Activated T-cell treated with anti-CD3 and anti-CD28 coated beads, Interleukin-2, amount 50 U/mL, for 24 hours (primary cell): ENCODE data around the gene GTPBP6.

Source experiments
- DNase-seq: peaks from one replicate; pipeline ENCODE4 v3.0.0-alpha.2; 2020
- H3K27ac Mint-ChIP-seq: 2 replicates; pipeline ENCODE4 v1.8.0; 2020; ENCODE audit warnings: mild to moderate bottlenecking, mixed read lengths
- H3K27me3 Mint-ChIP-seq: 2 replicates; pipeline ENCODE4 v1.8.0; 2020; ENCODE audit warnings: mixed read lengths
- H3K36me3 Mint-ChIP-seq: 2 replicates; pipeline ENCODE4 v1.8.0; 2020; ENCODE audit warnings: low read depth, mixed read lengths
- H3K4me1 Mint-ChIP-seq: 2 replicates; pipeline ENCODE4 v1.8.0; 2020; ENCODE audit warnings: low read depth, mixed read lengths
- H3K4me3 Mint-ChIP-seq: 2 replicates; pipeline ENCODE4 v1.8.0; 2020; ENCODE audit warnings: mild to moderate bottlenecking, moderate library complexity, mixed read lengths
- H3K9me3 Mint-ChIP-seq: 2 replicates; pipeline ENCODE4 v1.8.0; 2020; ENCODE audit warnings: mixed read lengths

Gene GTPBP6, protein sequence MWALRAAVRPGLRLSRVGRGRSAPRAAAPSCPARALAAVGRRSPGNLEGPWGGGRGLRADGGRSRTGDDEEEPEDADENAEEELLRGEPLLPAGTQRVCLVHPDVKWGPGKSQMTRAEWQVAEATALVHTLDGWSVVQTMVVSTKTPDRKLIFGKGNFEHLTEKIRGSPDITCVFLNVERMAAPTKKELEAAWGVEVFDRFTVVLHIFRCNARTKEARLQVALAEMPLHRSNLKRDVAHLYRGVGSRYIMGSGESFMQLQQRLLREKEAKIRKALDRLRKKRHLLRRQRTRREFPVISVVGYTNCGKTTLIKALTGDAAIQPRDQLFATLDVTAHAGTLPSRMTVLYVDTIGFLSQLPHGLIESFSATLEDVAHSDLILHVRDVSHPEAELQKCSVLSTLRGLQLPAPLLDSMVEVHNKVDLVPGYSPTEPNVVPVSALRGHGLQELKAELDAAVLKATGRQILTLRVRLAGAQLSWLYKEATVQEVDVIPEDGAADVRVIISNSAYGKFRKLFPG

DNA sequence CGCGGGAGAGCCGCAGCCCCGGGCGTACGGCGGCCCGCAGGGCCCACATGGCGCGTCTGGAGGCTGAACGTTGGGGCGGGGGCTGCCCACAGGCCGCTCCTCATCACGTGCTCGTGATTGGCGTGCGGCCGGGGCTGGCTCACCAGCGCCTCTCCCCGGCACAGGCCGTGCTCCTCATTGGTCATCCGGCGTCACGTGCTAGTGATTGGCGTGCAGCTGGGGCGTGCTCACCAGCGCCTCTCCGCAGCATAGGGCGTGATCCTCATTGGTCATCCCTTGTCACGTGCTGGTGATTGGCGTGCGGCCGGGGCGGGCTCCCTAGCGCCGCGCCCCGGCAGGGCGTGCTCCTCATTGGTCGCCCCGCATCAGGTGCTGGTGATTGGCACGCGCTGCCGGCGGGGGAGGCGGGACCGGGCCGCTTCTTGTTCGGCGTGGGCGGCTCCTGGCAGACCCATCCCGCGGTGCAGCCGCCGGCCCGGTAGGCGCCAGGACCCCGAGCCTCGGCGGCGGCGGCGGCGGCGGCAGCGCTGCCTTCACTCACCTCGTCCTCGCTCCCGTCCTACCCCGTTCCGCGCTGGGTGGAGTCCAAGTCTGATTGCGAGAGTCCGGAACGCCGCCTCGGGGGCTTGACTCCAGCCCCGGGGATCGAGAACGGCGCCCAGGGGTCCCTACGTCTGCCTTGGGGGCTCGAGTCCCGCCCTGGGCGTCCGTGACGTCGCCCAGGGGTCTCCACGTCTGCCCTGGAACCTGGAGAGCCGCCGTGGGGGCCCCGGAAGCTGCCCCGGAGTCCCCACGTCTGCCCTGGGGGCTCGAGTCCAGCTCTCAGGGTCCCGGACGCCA lies at the start of gene GTPBP6:
Gene GTPBP6, minus strand, starts transcription at position 58 of the 840 bp plus-strand sequence. Its CDS starts 9 bp downstream, at position 49.
- Mint-ChIP-seq H3K27me3 (no peaks in the 10 kb centered on the region), H3K9me3 (no peaks in the 10 kb centered on the region), H3K4me1 (peaks cover 24% of the 10 kb centered on the region), H3K4me3 (peak within 1 kb of the TSS; percentile 93), H3K36me3 (peaks cover 7% of the 10 kb centered on the region), H3K27ac (peak within 1 kb of the TSS; percentile 100)
- DNase-seq: peak; percentile 98

DNA sequence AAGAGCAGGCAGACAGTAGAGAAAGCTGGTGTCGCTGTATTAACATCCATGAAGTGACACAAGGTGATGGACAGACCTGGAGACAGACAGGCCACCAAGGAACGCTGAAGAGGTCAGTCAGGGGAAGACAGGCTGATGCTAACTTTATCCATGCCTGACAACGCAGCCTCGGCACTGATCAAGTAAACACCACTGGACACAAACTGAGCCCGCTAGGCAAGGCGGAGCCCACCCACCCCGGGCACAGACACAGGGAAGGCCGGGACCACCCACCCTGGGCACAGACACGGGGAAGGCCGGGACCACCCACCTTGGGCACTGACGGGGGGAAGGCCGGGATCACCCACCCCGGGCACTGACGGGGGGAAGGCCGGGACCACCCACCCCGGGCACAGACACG lies 49.3 kb upstream of the GTPBP6 start:
- H3K4me3 Mint-ChIP-seq: no peak overlapping the region
- no peak overlapping the region for H3K27ac Mint-ChIP-seq
- H3K36me3 Mint-ChIP-seq: peaks cover 6% of the 10 kb centered on the region
- peaks cover 20% of the 10 kb centered on the region for H3K4me1 Mint-ChIP-seq
- no peaks in the 10 kb centered on the region for H3K9me3 Mint-ChIP-seq
- H3K27me3 Mint-ChIP-seq: peaks cover 23% of the 10 kb centered on the region
- no peak for DNase-seq

DNA sequence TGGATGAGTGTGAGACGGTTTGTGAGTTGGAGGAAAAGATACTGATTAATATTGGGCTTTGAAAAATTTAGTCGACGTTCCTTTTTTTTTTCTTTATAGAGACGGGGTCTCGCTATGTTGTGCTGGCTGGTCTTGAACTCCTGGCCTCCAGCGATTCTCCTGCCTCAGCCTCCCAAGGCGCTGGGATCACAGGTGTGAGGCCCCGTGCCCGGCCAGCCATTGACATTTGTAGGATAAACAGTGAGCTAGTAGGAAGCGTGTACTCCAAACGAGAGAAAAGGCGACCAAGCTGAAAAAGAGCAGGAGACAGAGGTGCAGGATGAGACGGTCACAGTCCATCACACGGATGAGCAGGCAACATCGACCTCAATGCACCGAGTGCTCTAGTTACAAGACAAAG lies 48.8 kb upstream of the GTPBP6 start:
- Mint-ChIP-seq H3K36me3 (peaks cover 7% of the 10 kb centered on the region), H3K4me1 (peaks cover 17% of the 10 kb centered on the region), H3K27me3 (peaks cover 19% of the 10 kb centered on the region), H3K4me3 (no peak overlapping the region), H3K9me3 (peaks cover under 1% of the 10 kb centered on the region), H3K27ac (no peak overlapping the region)
- no peak for DNase-seq

DNA sequence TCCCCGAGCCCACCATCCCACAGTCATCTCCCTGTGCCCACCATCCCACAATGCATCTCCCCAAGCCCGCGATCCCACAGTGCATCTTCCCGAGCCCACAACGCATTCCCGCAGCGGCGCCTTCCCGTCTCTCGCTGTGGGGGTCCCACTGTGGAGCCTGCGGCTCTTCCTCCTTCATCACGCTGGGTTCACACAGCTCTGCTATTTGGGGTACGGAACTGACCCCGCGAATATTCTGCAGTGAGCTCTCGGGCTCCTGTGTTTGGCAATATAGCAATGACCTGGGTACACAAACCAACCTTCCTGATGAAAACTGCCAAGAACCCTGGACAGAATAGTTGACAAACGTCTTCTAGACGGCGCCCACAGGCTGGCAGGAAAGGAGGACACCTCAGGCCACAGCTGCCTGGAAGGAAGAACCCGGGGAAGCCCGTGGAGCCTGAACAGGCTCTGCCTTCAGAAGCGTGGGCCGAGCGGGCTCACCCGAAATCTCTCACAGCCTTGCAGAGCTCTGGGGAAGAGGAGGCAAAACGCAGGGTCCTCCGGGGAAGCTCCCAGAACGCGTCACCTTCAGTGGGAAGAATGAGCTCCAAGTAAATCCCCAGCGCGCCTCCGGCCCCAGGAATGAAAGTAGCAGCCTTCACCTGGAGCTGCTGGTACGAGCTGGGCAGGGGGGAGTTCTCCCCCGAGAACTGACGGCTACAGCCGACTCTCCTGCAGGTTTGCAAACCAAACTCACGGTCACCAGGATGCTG lies 45.2 kb upstream of the GTPBP6 start:
- H3K36me3 Mint-ChIP-seq: peaks cover 35% of the 10 kb centered on the region
- no peak for DNase-seq
- no peak overlapping the region for H3K27ac Mint-ChIP-seq
- H3K4me3 Mint-ChIP-seq: no peak overlapping the region
- no peaks in the 10 kb centered on the region for H3K4me1 Mint-ChIP-seq
- H3K9me3 Mint-ChIP-seq: peaks cover 17% of the 10 kb centered on the region
- H3K27me3 Mint-ChIP-seq: no peaks in the 10 kb centered on the region

DNA sequence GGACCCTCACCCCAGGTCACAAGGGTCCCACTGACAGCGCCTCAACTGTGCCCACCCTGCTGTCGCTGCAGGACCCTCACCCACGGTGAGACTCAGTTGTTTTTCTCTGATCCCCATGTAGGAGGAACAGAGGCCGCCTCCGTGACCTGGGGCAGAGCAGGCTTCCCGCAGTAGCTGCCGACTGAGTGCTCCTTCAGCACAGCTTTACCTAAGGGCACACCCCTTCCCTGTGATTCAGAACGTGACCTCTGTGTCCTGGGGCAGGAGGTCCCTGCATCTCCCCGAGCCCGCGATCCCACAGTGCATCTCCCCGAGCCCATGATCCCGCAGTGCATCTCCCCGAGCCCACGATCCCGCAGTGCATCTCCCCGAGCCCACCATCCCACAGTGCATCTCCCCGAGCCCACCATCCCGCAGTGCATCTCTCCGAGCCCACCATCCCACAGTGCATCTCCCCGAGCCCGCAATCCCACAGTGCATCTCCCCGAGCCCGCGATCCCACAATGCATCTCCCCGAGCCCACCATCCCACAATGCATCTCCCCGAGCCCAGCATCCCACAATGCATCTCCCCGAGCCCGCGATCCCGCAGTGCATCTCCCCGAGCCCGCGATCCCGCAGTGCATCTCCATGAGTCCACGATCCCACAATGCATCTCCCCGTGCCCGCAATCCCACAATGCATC lies 44.5 kb upstream of the GTPBP6 start:
- H3K36me3 Mint-ChIP-seq: peaks cover 40% of the 10 kb centered on the region
- no peaks in the 10 kb centered on the region for H3K27me3 Mint-ChIP-seq
- H3K4me3 Mint-ChIP-seq: no peak overlapping the region
- no peaks in the 10 kb centered on the region for H3K4me1 Mint-ChIP-seq
- H3K9me3 Mint-ChIP-seq: peaks cover 17% of the 10 kb centered on the region
- no peak for DNase-seq
- no peak overlapping the region for H3K27ac Mint-ChIP-seq

DNA sequence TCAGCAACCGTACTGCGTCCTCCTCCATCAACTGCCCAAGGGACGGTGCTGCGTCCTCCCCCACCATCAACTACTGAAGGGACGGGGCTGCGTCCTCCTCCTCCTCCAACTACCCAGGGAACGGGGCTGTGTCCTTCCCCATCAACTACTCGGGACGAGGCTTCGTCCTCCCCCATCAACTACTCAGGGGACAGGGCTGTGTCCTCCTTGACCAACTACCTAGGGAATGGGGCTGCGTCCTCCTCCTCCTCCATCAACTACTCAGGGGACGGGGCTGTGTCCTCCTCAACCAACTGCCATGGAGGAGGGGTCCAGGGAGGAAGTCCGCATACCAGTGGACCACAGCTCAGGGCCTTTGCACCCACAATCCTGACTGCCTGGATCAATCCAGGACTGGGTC lies 43.8 kb upstream of the GTPBP6 start:
- H3K27ac Mint-ChIP-seq: no peak overlapping the region
- no peaks in the 10 kb centered on the region for H3K27me3 Mint-ChIP-seq
- no peak for DNase-seq
- H3K4me3 Mint-ChIP-seq: no peak overlapping the region
- peaks cover 48% of the 10 kb centered on the region for H3K36me3 Mint-ChIP-seq
- H3K4me1 Mint-ChIP-seq: peaks cover 6% of the 10 kb centered on the region
- H3K9me3 Mint-ChIP-seq: peaks cover 21% of the 10 kb centered on the region

DNA sequence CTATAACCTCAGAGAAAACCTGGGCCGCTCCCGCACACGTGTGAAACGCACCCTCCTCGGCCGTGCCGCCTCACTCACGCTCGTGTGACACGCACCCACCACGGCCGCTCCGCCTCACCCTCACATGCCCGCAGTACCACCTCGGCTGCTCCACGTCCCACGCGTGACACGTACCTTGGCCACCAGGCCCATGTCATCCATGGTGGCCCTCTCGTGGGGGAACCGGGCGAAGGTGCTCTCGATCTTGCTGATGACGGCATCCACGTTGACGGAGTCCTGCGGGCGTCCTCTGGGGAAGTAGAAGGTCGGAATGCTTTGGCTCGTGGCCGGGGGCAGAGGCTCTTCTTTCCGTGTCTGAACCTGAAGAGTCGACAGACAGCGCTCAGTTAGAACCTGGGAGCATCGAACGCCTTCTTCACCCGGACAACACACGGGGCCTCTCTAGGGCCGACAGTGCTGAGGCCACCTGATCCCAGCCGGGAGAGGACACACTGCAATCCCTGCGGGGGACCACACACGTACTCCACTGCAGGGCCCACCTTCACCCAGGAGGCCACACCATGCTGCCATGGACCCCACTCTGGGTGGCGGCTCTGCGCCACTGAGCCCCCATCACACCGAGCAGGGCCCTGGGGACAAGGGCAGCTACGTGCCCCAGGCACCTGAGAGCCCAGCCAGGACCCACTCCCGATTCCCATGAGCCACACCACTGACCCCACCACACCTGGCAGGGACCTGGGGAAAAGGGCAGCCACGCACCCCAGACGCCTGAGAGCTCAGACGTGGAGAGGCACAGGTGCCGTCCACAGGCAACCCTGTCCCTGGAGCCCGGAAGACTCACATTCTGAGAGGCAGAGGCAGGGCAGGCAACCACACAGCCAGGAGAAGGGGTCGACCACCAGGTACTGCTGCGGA lies 42.9 kb upstream of the GTPBP6 start:
- Mint-ChIP-seq H3K4me1 (peaks cover 14% of the 10 kb centered on the region), H3K27me3 (no peaks in the 10 kb centered on the region), H3K4me3 (no peak overlapping the region), H3K27ac (no peak overlapping the region), H3K9me3 (peaks cover 21% of the 10 kb centered on the region), H3K36me3 (peaks cover 56% of the 10 kb centered on the region)
- DNase-seq: no peak

DNA sequence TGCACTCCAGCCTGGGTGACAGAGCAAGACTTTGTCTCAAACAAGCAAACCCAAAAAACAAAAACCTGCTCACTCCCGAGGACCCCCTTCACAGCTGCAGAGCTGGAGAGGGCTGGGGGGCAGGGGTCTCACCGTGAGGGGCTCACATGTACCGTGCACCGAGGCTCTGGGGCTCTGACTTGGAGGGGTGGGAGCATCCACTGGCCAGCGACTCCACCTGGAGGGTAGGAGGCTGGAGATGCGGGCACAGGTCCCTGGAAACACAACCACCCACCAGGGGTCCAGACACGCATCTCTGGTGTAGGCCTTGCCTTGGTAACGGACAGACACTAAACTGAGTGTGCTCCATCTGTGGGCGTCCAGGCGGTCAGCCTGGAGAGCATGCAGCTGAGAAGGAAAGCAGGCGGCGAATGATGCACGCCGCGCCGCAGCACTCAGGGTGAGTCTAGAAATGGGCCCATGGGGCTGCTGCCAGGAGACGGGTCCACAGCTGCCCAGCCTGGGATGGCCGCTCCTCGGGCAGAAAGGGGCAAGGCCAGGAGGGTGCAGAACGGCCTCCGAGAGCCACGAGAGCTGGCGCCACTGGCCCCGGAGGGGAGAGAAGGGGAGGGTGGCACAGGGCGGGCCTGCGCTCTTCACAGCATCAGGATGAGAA lies 42.0 kb upstream of the GTPBP6 start:
- H3K27me3 Mint-ChIP-seq: no peaks in the 10 kb centered on the region
- no peak for DNase-seq
- peaks cover 61% of the 10 kb centered on the region for H3K36me3 Mint-ChIP-seq
- H3K27ac Mint-ChIP-seq: no peak overlapping the region
- H3K4me3 Mint-ChIP-seq: no peak overlapping the region
- H3K9me3 Mint-ChIP-seq: peaks cover 21% of the 10 kb centered on the region
- peaks cover 19% of the 10 kb centered on the region for H3K4me1 Mint-ChIP-seq

DNA sequence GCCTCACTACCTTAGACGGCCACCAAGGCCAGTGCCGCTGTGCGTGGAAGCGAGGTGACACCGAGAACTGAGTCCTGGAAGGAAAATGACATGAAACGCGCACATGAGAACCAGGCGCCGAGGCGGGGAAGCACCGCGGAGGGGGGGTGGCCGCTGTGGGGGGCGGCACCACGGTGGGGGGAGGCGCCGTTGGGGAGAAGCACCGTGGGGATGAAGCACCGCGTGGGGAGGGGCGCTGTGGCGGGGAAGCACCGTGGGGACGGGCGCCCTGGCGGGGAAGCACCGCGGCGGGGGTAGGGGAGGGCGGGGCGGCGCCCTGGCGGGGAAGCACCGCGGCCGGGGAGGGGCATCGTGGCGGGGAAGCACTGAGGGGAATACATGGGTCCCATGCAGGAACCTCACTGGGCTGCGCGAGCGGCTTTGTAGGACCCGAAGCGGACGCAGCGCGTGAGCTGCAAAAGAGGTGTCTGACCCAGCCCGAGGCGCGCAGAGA lies 40.1 kb upstream of the GTPBP6 start:
- peaks cover 19% of the 10 kb centered on the region for H3K4me1 Mint-ChIP-seq
- peaks cover 21% of the 10 kb centered on the region for H3K9me3 Mint-ChIP-seq
- peaks cover 70% of the 10 kb centered on the region for H3K36me3 Mint-ChIP-seq
- no peaks in the 10 kb centered on the region for H3K27me3 Mint-ChIP-seq
- peak overlapping the region; percentile 57 for H3K27ac Mint-ChIP-seq
- DNase-seq: no peak
- H3K4me3 Mint-ChIP-seq: no peak overlapping the region

DNA sequence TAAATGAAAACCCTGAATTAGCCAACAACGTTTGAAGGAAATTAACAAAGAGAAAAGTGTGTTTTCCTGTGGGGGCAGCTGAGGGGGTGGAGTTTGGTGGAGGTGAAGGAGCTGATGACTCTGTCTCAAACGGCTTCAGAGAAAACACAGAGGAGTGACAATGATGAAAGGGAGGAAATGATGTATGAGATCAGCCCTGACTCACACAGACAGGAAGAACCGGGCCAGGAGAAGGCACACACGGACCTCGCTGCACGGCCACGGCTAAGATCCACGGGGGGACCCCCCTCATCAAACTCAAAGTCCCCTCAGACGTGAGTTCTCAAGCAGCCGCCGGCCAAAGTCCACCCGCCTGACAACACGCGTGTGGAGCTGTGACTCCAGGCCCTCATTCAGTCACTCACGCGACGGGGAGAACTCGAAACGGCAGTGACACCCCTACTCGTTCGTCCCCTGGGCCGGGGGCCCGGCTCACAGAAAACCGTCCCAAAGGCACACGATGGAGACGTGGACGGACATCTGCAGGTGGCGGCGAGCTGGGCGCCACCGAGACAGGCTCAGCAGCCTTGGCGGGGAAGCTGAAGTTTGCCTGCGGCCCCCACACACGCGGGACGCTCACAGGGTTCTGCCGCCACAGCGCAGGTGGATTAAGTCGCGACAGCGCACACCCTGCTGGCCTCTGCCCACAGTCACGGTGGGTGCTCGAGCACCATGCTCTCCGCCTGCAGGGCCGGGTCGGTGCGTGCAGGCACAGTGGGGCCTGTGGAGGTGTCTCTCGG lies 39.3 kb upstream of the GTPBP6 start:
- peak overlapping the region; percentile 89 for H3K27ac Mint-ChIP-seq
- peaks cover 19% of the 10 kb centered on the region for H3K4me1 Mint-ChIP-seq
- DNase-seq: peak; percentile 58
- peaks cover 21% of the 10 kb centered on the region for H3K9me3 Mint-ChIP-seq
- peak overlapping the region; percentile 30 for H3K4me3 Mint-ChIP-seq
- H3K36me3 Mint-ChIP-seq: peaks cover 70% of the 10 kb centered on the region
- no peaks in the 10 kb centered on the region for H3K27me3 Mint-ChIP-seq

DNA sequence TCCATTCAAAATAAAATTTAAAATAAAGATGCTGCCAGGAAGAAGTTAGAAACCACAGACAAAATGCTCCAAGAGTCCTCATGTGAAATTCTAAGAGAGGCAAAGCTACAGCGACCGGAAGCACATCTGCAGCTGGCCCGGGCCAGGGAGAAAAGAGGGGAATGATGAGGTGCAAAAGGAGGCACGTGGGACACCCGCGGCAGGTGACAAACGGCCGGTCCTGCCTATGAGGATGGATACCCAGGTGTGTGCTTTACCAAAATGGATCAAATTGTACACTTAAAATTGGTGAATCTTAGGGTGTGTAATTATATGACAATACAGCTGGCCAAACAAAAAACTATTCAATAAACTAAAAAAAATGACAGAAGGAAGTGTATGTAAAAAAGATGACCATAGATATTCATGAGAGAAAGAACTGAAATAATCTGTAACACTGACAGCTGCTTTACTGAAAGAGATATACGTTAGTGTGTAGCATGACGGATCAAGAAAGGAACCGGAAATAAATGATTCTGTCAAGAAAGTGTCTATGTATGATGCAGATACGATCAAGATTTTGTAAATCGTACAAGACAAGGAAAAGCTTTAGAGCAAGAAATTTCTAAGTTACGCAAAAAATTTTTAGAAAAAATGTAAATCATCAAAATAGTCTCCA lies 38.6 kb upstream of the GTPBP6 start:
- peaks cover 19% of the 10 kb centered on the region for H3K4me1 Mint-ChIP-seq
- peaks cover 72% of the 10 kb centered on the region for H3K36me3 Mint-ChIP-seq
- H3K27me3 Mint-ChIP-seq: no peaks in the 10 kb centered on the region
- no peak for DNase-seq
- H3K27ac Mint-ChIP-seq: peak overlapping the region; percentile 89
- peak overlapping the region; percentile 30 for H3K4me3 Mint-ChIP-seq
- H3K9me3 Mint-ChIP-seq: peaks cover 19% of the 10 kb centered on the region
